Activated CD4-positive, CD25-positive, alpha-beta regulatory T cell treated with anti-CD3 and anti-CD28 coated beads, Interleukin-2, amount 50 U/mL, for 16 hours (primary cell): Measurements from ENCODE around the gene MBNL1.
"Not testable (repeated sequence)": the region's sequence is repeated elsewhere in the genome, so short reads cannot be mapped to it uniquely, and the experiment has no call there.

Experiments
- DNase-seq: peaks from one replicate; pipeline ENCODE4 v3.0.0-alpha.2; 2020; ENCODE audit warnings: low read depth, low spot score

Gene MBNL1

GRCh38 chr3:152349392-152349791 lies 80.7 kb downstream of the MBNL1 start:
- DNase-seq, result no peak

GRCh38 chr3:152350139-152350538 lies 81.4 kb downstream of the MBNL1 start:
- no peak for DNase-seq

- no peak for DNase-seq
Measured at GRCh38 chr3:152350776-152351175, 82.0 kb downstream of the MBNL1 start.

- no peak for DNase-seq
Measured at GRCh38 chr3:152352554-152352953, 83.8 kb downstream of the MBNL1 start.

- no peak for DNase-seq
Measured at GRCh38 chr3:152353578-152353977, 84.8 kb downstream of the MBNL1 start.

- no peak for DNase-seq
Measured at GRCh38 chr3:152355744-152356665, 87.3 kb downstream of the MBNL1 start.

- no peak for DNase-seq
Measured at GRCh38 chr3:152356870-152357276, 88.1 kb downstream of the MBNL1 start.

GRCh38 chr3:152357587-152357986 lies 88.9 kb downstream of the MBNL1 start:
- DNase-seq, result no peak

GRCh38 chr3:152359385-152360248 lies 90.9 kb downstream of the MBNL1 start:
- DNase-seq, result no peak

GRCh38 chr3:152360302-152360701 lies 91.6 kb downstream of the MBNL1 start:
- no peak for DNase-seq

GRCh38 chr3:152360966-152361365 lies 92.2 kb downstream of the MBNL1 start:
- no peak for DNase-seq

GRCh38 chr3:152362086-152362485 lies 93.4 kb downstream of the MBNL1 start:
- no peak for DNase-seq

GRCh38 chr3:152364237-152364636 lies 95.5 kb downstream of the MBNL1 start:
- DNase-seq, result no peak

- DNase-seq, result no peak
Measured at GRCh38 chr3:152365126-152365525, 96.4 kb downstream of the MBNL1 start.

GRCh38 chr3:152365766-152366593 lies 97.3 kb downstream of the MBNL1 start:
- DNase-seq, result no peak

- not testable (repeated sequence) for DNase-seq
Measured at GRCh38 chr3:152367192-152367591, 98.5 kb downstream of the MBNL1 start.

GRCh38 chr3:152372633-152373032 lies 103.9 kb downstream of the MBNL1 start:
- not testable (repeated sequence) for DNase-seq

GRCh38 chr3:152373379-152373778 lies 104.7 kb downstream of the MBNL1 start:
- no peak for DNase-seq

GRCh38 chr3:152374262-152374990 lies 105.7 kb downstream of the MBNL1 start:
- DNase-seq, result no peak

- no peak for DNase-seq
Measured at GRCh38 chr3:152375546-152375945, 106.8 kb downstream of the MBNL1 start.
